Measurements from ENCODE around the gene USP19. TPM values are rescaled to one million over a fixed set of nuclear protein-coding genes. Genes with fewer than 3 reads are reported as not detected.

USP19 gene
- total RNA-seq, 1 donor from 2014 or later, result 75.9 TPM

GRCh38 chr3:49140080-49140479 is 19.5 kb upstream of the USP19 start:
- no peak for TF ChIP-seq CTCF (IDR thresholded peaks at IDR 0.05)
- Mint-ChIP-seq H3K4me3 (ENCODE audit: unreplicated experiment) (no peak overlapping the region), H3K36me3 (ENCODE audit: unreplicated experiment) (no peaks in the 10 kb centered on the region), H3K4me1 (ENCODE audit: unreplicated experiment) (peaks cover under 1% of the 10 kb centered on the region), H3K27ac (ENCODE audit: unreplicated experiment) (no peak overlapping the region), H3K9me3 (ENCODE audit: unreplicated experiment) (peaks cover 13% of the 10 kb centered on the region), H3K27me3 (ENCODE audit: unreplicated experiment) (peaks cover 3% of the 10 kb centered on the region)
- no peak for DNase-seq (ENCODE audit: extremely low spot score, unreplicated experiment)

GRCh38 chr3:49135499-49135898 is 14.9 kb upstream of the USP19 start:
- Mint-ChIP-seq H3K27me3 (ENCODE audit: unreplicated experiment) (peaks cover 3% of the 10 kb centered on the region), H3K9me3 (ENCODE audit: unreplicated experiment) (peaks cover 3% of the 10 kb centered on the region), H3K36me3 (ENCODE audit: unreplicated experiment) (peaks cover 2% of the 10 kb centered on the region), H3K27ac (ENCODE audit: unreplicated experiment) (no peak overlapping the region), H3K4me3 (ENCODE audit: unreplicated experiment) (no peak overlapping the region), H3K4me1 (ENCODE audit: unreplicated experiment) (peaks cover 13% of the 10 kb centered on the region)
- DNase-seq (ENCODE audit: extremely low spot score, unreplicated experiment), result no peak
- no peak for TF ChIP-seq CTCF (IDR thresholded peaks at IDR 0.05)

GRCh38 chr3:49134471-49135265 is 14.0 kb upstream of the USP19 start:
- DNase-seq (ENCODE audit: extremely low spot score, unreplicated experiment), result no peak
- no peaks in the 10 kb centered on the region for H3K27me3 Mint-ChIP-seq (ENCODE audit: unreplicated experiment)
- peaks cover 2% of the 10 kb centered on the region for H3K36me3 Mint-ChIP-seq (ENCODE audit: unreplicated experiment)
- peaks cover 13% of the 10 kb centered on the region for H3K4me1 Mint-ChIP-seq (ENCODE audit: unreplicated experiment)
- no peaks in the 10 kb centered on the region for H3K9me3 Mint-ChIP-seq (ENCODE audit: unreplicated experiment)
- peak overlapping the region; percentile 89 for H3K4me3 Mint-ChIP-seq (ENCODE audit: unreplicated experiment)
- H3K27ac Mint-ChIP-seq (ENCODE audit: unreplicated experiment), result peak overlapping the region; percentile 48
- TF ChIP-seq CTCF (IDR thresholded peaks at IDR 0.05), result no peak

- H3K4me3 Mint-ChIP-seq (ENCODE audit: unreplicated experiment), result peak overlapping the region; percentile 89
- H3K36me3 Mint-ChIP-seq (ENCODE audit: unreplicated experiment), result peaks cover 6% of the 10 kb centered on the region
- H3K27me3 Mint-ChIP-seq (ENCODE audit: unreplicated experiment), result no peaks in the 10 kb centered on the region
- DNase-seq (ENCODE audit: extremely low spot score, unreplicated experiment), result peak; percentile 92
- peak overlapping the region; percentile 92 for H3K27ac Mint-ChIP-seq (ENCODE audit: unreplicated experiment)
- H3K9me3 Mint-ChIP-seq (ENCODE audit: unreplicated experiment), result no peaks in the 10 kb centered on the region
- peaks cover 13% of the 10 kb centered on the region for H3K4me1 Mint-ChIP-seq (ENCODE audit: unreplicated experiment)
- TF ChIP-seq CTCF (IDR thresholded peaks at IDR 0.05), result no peak
These were observed 12.8 kb upstream of the USP19 start for GRCh38 chr3:49133226-49133951.

All from osteocyte (in vitro differentiated cells).